ENCODE results near the gene ERVW-1.

DNA sequence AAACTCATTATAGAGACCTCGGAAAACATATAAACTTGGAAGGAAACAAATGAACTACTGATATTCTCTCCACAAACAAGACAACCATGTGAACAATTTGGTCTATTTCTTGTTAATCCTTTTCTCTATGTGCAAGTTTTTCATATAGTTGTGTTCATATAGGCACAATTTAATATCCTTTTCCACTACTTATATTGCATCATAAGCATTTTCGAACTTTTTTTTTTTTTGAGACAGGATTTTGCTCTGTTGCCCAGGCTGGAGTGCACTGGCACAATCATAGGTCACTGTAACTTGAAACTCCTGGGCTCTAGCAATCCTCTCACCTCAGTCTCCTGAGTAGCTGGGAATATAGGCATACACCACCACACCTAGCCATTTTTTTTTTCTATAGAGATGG, 45.4 kb upstream of the ERVW-1 start:
- TF ChIP-seq, protein P1, sequence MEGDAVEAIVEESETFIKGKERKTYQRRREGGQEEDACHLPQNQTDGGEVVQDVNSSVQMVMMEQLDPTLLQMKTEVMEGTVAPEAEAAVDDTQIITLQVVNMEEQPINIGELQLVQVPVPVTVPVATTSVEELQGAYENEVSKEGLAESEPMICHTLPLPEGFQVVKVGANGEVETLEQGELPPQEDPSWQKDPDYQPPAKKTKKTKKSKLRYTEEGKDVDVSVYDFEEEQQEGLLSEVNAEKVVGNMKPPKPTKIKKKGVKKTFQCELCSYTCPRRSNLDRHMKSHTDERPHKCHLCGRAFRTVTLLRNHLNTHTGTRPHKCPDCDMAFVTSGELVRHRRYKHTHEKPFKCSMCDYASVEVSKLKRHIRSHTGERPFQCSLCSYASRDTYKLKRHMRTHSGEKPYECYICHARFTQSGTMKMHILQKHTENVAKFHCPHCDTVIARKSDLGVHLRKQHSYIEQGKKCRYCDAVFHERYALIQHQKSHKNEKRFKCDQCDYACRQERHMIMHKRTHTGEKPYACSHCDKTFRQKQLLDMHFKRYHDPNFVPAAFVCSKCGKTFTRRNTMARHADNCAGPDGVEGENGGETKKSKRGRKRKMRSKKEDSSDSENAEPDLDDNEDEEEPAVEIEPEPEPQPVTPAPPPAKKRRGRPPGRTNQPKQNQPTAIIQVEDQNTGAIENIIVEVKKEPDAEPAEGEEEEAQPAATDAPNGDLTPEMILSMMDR (IDR thresholded peaks at IDR 0.05): no peak
- no peak for TF ChIP-seq POLR2AphosphoS5 (IDR thresholded peaks at IDR 0.05; ENCODE audit: insufficient read depth in 1 of 2, low read depth in 1 of 2)
- TF ChIP-seq POLR2A (IDR thresholded peaks at IDR 0.05): no peak
